Ovary (tissue), 3 donors: ENCODE measurements around the gene EML2.

Experiments used
- EP300 ChIP-seq: sonication (generic); formaldehyde crosslinking; IDR thresholded peaks from one replicate; pipeline ENCODE4 v1.6.1; 2017; ENCODE audit warnings: antibody characterized with exemption
- POLR2A ChIP-seq: fragments of 450-650 bp; IDR thresholded peaks from one replicate; pipeline ENCODE4 v1.6.1; 2017; ENCODE audit warnings: antibody characterized with exemption, mild to moderate bottlenecking, moderate library complexity
- TF ChIP-seq, protein P1 (sequence below), 3 donors: fragments of 450-650 bp in 2 of 3; fragments of 200-600 bp in 1 of 3; IDR thresholded peaks; one replicate each; pipeline versions ENCODE4 v1.5.1 to v1.8.0; 2016 to 2022; ENCODE audit warnings: antibody characterized with exemption in 3 of 3, mild to moderate bottlenecking in 1 of 3
- donor health status: DM: no; HTN: no; CAD: no.

DNA sequence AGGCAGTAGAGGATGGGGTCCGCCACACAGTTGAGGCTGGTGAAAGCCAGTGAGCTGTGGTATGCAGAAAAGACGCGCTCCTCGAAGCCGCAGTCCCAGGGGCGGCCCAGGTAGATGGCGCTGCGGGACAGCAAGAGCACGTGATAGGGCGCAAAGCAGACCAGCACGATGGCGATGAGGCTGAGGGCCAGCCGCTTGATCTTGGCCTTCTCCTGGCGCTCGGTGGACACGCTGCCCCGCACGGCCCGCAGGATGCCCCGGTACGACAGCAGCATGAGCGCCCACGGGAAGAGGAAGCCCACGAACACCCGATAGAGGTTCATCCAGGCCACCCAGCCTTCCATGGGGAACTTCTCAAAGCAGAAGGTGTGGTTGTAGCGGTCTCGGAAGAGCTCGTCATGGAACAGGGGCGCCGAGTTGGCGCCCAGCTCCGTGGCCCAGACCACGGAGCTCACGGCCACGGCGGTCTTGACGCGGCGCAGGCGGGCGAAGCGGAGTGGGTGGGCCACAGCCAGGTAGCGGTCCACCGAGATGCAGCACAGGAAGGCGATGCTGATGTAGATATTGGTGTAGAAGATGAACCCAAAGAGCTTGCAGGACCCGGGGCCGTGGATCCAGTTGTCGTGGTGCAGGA is 48.1 kb downstream of the EML2 start:
- TF ChIP-seq, protein P1, sequence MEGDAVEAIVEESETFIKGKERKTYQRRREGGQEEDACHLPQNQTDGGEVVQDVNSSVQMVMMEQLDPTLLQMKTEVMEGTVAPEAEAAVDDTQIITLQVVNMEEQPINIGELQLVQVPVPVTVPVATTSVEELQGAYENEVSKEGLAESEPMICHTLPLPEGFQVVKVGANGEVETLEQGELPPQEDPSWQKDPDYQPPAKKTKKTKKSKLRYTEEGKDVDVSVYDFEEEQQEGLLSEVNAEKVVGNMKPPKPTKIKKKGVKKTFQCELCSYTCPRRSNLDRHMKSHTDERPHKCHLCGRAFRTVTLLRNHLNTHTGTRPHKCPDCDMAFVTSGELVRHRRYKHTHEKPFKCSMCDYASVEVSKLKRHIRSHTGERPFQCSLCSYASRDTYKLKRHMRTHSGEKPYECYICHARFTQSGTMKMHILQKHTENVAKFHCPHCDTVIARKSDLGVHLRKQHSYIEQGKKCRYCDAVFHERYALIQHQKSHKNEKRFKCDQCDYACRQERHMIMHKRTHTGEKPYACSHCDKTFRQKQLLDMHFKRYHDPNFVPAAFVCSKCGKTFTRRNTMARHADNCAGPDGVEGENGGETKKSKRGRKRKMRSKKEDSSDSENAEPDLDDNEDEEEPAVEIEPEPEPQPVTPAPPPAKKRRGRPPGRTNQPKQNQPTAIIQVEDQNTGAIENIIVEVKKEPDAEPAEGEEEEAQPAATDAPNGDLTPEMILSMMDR (IDR thresholded peaks at IDR 0.05), result no peak
- no peak for TF ChIP-seq POLR2A
- no peak for TF ChIP-seq EP300
